ENCODE measurements around the gene LGI1. TPM values are rescaled to one million over a fixed set of nuclear protein-coding genes. Genes with fewer than 3 reads are reported as not detected.

The LGI1 gene
- total RNA-seq, 1 donor from 2014 or later, result not detected

DNA sequence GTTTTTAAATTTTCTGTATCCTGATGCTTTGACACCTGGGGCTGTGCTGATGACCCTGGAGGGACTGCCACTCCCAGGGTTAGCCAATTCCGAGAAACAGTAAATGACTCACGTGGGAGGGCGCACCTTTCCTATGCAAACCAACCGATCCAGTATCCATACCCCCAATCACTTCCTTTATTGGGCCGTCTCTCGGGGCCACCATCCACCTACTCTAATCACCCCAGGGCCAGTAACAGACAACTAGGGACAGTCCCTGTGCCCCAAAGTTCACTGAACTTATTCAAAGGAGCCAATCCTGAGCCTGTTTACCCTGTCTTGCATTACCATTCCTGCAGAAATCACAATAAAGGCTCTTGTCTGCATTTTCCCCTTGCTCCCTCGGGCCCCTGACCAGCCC lies 6.6 kb upstream of the LGI1 start:
- TF ChIP-seq, protein P1, sequence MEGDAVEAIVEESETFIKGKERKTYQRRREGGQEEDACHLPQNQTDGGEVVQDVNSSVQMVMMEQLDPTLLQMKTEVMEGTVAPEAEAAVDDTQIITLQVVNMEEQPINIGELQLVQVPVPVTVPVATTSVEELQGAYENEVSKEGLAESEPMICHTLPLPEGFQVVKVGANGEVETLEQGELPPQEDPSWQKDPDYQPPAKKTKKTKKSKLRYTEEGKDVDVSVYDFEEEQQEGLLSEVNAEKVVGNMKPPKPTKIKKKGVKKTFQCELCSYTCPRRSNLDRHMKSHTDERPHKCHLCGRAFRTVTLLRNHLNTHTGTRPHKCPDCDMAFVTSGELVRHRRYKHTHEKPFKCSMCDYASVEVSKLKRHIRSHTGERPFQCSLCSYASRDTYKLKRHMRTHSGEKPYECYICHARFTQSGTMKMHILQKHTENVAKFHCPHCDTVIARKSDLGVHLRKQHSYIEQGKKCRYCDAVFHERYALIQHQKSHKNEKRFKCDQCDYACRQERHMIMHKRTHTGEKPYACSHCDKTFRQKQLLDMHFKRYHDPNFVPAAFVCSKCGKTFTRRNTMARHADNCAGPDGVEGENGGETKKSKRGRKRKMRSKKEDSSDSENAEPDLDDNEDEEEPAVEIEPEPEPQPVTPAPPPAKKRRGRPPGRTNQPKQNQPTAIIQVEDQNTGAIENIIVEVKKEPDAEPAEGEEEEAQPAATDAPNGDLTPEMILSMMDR (IDR thresholded peaks at IDR 0.05; ENCODE audit: insufficient read depth, low read length, severe bottlenecking), result no peak
- FAIRE-seq (peak; percentile 13), DNase-seq (ENCODE audit: low read depth) (no peak)
- Histone ChIP-seq H3K27me3 (ENCODE audit: control insufficient read depth, insufficient read depth, low read length) (no peaks in the 10 kb centered on the region), H3K36me3 (ENCODE audit: control insufficient read depth, insufficient read depth, low read length) (no peaks in the 10 kb centered on the region), H3K4me3 (ENCODE audit: low read depth, low read length) (no peak overlapping the region)

DNA sequence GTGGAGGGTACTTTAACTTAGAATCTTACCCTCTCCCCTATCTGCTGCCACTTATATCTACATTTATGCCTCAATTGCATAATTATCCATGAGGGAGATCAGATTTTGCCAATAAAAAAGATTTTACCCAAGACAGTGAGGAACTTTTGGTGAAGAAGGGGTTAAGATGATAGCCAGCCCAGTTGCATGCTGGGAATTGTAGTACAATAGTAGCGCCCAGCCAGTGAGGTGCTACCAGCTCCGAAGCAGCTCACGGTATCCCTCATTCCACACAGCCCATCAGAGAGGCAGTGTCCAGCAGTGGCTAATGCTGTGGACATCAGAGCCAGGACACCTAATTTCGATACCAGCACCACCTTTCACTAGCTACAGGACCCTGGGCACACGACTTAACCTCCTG lies 5.9 kb upstream of the LGI1 start:
- Histone ChIP-seq H3K4me3 (ENCODE audit: low read depth, low read length) (no peak overlapping the region), H3K36me3 (ENCODE audit: control insufficient read depth, insufficient read depth, low read length) (no peaks in the 10 kb centered on the region), H3K27me3 (ENCODE audit: control insufficient read depth, insufficient read depth, low read length) (no peaks in the 10 kb centered on the region)
- TF ChIP-seq, protein P1 (IDR thresholded peaks at IDR 0.05; ENCODE audit: insufficient read depth, low read length, severe bottlenecking), result no peak
- peak; percentile 32 for FAIRE-seq
- DNase-seq (ENCODE audit: low read depth), result no peak

DNA sequence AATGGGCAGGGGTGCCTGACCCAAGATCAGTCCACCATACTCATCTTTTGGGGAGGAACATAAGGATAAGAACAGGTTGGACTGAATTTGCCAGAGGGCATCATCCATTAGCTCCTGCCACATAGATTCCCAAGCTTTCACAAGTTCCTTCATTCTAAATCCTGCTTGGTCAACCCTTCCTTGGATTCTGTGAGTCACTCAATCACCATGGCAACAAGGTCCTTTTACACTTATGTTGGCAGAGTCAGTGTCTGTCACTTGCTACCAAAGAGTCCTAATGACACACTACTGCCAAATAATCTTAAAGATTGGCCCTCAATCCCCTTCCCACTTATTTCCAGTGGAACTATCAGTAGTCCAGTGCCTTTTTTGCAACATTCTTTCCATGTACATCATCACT lies 5.0 kb upstream of the LGI1 start:
- peak; percentile 69 for DNase-seq (ENCODE audit: low read depth)
- no peak for FAIRE-seq
- no peak overlapping the region for H3K4me3 ChIP-seq (ENCODE audit: low read depth, low read length)
- H3K27me3 ChIP-seq (ENCODE audit: control insufficient read depth, insufficient read depth, low read length), result peaks cover 1% of the 10 kb centered on the region
- TF ChIP-seq, protein P1 (IDR thresholded peaks at IDR 0.05; ENCODE audit: insufficient read depth, low read length, severe bottlenecking), result no peak
- H3K36me3 ChIP-seq (ENCODE audit: control insufficient read depth, insufficient read depth, low read length), result no peaks in the 10 kb centered on the region

DNA sequence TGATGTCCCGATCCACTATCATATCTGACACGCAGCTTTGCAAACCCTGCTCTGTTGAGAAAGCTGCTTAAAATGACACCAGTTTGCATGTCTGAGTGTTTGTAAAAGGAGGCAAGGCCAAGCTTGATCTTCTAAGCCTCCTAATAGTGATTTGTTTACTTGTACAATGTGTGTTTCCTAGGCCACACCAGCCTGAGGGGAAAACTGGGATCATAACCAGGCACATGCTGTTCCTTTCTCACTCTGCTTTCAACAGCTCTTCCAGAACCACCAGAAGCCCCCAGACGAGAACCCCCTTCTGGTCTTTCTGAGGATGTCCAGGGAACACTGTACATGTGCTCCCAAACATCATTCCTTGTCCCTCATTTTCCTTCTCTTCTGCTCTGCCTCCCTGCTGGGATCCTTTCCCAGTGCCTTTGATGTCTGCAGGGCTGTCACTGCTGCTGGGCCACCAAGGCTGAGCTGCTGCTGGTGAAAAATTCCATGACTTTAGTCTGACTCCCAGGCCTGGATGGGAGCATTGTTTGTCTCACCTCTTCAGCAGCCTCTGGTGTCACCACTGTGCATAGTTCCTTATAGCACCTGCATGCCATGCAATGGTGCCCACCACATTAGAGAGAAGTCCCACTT lies 4.0 kb upstream of the LGI1 start:
- TF ChIP-seq, protein P1 (IDR thresholded peaks at IDR 0.05; ENCODE audit: insufficient read depth, low read length, severe bottlenecking), result no peak
- no peak for DNase-seq (ENCODE audit: low read depth)
- peaks cover 1% of the 10 kb centered on the region for H3K27me3 ChIP-seq (ENCODE audit: control insufficient read depth, insufficient read depth, low read length)
- H3K4me3 ChIP-seq (ENCODE audit: low read depth, low read length), result no peak overlapping the region
- H3K36me3 ChIP-seq (ENCODE audit: control insufficient read depth, insufficient read depth, low read length), result no peaks in the 10 kb centered on the region
- FAIRE-seq, result peak; percentile 58

DNA sequence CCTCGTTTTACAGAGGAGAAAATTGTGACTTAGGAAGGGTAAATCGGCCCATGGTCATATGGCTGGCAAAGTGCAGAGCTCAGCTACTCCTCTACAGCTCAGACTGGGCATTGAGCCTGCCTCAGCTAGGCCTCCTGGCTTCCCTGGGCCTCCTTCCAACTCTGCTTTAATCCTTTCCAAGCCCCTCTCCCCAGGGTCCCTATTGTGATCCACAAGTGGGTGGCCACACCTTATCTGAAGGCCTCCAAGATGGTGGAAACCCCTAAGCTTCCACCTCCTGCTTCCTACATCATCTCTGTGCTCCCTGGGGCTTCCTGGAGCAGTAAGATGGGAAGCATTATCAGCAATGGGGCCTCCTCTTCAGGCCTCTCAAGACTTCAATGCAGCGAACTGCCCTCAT lies 3.0 kb upstream of the LGI1 start:
- no peak overlapping the region for H3K4me3 ChIP-seq (ENCODE audit: low read depth, low read length)
- DNase-seq (ENCODE audit: low read depth) (no peak), FAIRE-seq (no peak)
- TF ChIP-seq, protein P1 (IDR thresholded peaks at IDR 0.05; ENCODE audit: insufficient read depth, low read length, severe bottlenecking), result no peak
- peaks cover 1% of the 10 kb centered on the region for H3K27me3 ChIP-seq (ENCODE audit: control insufficient read depth, insufficient read depth, low read length)
- no peaks in the 10 kb centered on the region for H3K36me3 ChIP-seq (ENCODE audit: control insufficient read depth, insufficient read depth, low read length)

All from bronchial epithelial cell (primary cell).